HG03196 (cell line): ENCODE measurements around the gene COMMD1.
"Not testable (repeated sequence)": the region's sequence is repeated elsewhere in the genome, so short reads cannot be mapped to it uniquely, and the experiment has no call there.

ENCODE experiments used
- ATAC-seq: cut with Tn5 transposase; IDR thresholded peaks from one replicate; pipeline ENCODE4 v1.9.1; 2021; ENCODE audit not compliant: unreplicated experiment

The COMMD1 gene

GRCh38 chr2:62014102-62014501 lies 108.6 kb downstream of the COMMD1 start:
- ATAC-seq, result no peak

DNA sequence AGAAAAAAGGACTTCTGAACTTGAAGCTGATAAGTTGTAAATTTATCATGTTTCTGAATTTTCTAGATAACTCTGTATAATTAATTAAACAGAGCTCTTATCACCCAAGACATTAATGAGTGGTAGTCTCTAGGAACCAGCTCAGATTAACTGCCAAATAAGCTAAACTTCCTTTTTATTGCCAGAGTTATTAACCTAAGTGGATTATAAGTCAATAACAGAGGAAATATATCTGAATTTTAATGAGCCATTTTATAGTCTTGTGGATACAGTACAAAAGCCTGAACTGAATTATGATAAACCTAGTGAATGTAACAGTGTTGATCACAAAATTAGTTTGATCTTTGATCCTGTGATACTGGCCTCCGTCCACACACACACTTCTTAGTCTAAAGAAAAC lies 111.5 kb downstream of the COMMD1 start:
- ATAC-seq, result no peak

GRCh38 chr2:62029910-62030309 lies 124.4 kb downstream of the COMMD1 start:
- ATAC-seq, result no peak

- ATAC-seq, result no peak
Observed at GRCh38 chr2:62030902-62031301, 125.4 kb downstream of the COMMD1 start.

DNA sequence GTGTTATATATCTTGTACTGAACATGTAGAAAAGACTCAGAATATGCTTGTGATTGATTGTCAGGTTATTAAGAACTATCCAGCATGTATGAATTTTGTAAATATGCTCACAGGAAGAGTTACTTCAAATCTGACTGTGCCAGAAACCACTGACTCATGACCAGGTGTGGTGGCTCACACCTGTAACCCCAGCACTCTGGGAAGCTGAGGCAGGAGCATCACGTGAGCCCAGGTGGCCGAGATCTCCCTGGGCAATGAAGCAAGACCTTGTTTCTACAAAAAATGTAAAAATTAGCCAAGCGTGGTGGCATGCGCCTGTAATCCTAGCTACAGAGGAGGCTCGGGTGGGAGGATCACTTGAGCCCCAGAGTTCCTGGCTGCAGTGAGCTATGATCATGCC lies 126.6 kb downstream of the COMMD1 start:
- ATAC-seq, result no peak

DNA sequence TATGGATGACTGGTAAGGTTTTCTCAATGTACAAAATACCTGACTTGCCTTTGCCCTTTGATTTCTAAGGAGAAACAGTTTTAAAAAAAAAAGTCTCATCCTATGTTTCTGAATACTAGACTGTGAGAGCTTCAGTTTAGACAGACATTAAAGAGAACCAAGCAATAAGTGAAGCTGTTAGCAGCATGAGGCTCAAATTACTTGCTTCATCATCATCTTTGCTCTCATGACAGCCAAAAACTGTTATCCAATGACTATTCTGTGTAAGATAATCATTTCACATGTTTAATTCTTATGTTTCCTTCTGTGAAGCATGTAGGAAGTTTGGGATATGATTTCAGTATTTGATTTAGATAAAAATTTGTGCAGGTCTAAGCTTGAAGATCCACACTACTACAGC lies 129.2 kb downstream of the COMMD1 start:
- no peak for ATAC-seq

DNA sequence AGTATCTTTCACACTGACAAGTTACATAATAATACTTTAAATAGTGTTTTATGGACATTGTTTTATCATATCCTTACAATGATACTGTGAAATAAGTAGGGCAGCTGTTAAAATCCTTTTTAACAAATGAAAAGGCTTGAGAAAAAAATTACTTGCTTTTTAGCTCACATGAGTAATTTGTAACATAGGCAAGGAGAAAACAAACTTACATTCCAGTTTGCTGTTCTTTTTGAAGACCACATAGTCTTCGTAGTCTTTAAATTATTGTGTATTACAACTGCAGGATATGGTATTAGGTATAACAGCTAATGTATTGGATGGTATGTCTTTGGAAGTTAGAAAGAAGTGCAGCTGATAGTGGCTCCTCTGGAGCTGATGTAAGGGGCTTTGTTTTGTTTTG lies 130.8 kb downstream of the COMMD1 start:
- ATAC-seq, result no peak

GRCh38 chr2:62036761-62037250 lies 131.3 kb downstream of the COMMD1 start:
- no peak for ATAC-seq

GRCh38 chr2:62038975-62039771 lies 133.7 kb downstream of the COMMD1 start:
- ATAC-seq, result peak; percentile 96

DNA sequence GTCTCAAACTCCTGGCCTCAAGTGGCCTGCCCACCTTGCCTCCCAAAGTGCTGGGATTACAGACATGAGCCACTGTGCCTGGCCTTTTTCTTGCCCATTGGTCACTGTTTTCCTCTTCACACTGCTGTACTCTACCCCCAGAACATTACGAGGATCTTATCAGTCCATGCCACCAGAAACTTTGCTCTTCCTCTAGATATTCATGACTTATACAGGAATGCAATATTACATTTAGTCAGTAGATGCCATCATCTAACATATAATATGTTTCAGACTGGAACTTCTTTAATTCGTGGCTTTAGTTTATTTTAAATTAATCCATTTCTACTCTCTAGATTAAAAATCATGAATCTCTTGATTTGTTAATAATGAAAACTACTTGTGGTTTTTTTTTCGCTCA lies 135.5 kb downstream of the COMMD1 start:
- no peak for ATAC-seq

DNA sequence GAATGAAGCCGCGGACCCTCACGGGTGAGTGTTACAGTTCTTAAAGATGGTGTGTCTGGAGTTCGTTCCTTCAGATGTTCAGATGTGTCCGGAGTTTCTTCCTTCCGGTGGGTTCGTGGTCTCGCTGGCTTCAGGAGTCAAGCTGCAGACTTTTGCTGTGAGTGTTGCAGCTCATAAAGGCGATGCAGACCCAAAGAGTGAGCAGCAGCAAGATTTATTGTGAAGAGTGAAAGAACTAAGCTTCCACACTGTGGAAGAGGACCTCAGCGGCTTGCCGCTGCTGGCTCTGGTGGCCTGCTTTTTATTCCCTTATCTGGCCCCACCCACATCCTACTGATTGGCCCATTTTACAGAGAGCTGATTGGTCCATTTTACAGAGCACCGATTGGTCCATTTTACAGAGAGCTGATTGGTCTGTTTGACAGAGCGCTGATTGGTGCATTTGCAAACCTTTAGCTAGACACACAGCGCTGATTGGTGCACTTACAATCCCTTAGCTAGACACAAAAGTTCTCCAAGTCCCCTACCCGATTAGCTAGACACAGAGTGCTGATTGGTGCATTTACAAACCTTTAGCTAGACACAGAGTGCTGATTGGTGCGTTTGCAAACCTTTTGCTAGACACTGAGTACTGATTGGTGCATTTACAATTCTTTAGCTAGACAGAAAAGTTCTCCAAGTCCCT lies 136.4 kb downstream of the COMMD1 start:
- ATAC-seq, result not testable (repeated sequence)

GRCh38 chr2:62042400-62042799 lies 136.9 kb downstream of the COMMD1 start:
- ATAC-seq, result no peak

GRCh38 chr2:62042944-62043343 lies 137.5 kb downstream of the COMMD1 start:
- no peak for ATAC-seq

DNA sequence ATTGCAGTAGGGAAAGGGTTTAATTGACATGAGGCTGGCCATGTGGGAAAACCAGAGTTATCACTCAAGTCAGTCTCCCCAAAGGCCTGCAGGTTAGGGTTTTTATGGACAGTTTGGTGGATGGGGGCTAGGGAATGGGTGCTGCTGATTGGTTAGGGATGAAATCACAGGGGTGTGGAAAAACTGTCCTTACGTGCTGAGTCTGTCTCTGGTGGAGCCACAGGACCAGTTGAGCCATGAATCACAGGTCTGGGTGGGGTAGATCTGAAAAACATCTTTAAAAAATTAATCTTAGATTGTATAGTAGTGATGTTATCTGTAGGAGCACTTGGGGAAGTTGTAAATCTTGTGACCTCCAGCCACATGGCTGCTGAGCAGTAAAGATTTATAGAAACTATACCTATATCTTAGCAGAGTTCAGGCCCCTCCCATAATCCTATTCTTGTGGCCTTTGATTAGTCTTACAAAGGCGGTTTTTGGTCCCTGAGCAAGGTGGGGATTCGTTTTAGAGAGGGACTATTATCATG lies 139.6 kb downstream of the COMMD1 start:
- no peak for ATAC-seq

DNA sequence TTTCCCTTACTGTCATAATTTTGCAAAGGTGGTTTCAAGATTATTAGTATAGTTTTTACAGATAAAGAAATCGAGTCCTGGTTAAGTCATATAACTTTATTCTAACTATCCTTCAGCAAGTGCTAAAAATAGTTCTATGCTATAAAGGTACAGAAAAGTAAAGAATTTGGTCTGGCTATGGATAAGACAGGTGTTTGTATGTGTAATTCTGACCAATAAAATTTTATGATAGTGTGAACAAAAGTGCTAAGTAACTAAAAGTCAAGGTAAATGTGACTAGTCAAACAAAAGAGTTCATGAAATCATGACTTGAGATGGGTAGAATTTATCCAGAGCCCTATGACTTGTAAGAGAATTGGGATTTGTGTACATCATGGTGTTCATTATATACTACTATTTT lies 140.7 kb downstream of the COMMD1 start:
- no peak for ATAC-seq

DNA sequence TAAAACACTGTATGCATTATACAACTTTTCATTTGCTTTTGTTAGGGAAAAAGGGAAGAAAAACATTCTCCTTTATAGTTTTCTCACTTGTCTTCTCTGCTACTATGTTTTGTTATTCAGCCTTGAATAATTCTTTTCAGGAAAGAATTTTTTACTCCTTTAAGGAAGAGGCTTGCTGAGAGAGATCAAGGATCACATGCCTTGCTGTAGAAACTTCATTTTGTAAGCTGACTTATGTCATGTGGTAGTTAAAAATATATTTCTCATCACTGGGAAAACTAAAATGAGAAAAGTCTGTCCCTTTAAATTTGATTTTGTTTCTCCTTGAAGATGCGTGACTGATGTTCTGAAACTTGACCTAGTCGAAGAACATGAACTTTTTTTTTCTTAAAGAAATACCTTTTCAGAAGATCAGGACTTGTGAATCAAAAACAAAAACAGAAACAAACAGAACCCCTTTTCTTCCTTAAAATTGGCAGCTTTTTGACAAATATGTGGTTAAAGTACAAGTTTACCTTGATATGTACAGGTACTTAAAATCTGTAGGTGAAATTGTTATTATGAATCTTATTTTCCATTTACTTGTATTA lies 145.1 kb downstream of the COMMD1 start:
- ATAC-seq, result no peak

GRCh38 chr2:62054029-62054791 lies 148.7 kb downstream of the COMMD1 start:
- ATAC-seq, result no peak

GRCh38 chr2:62054916-62055450 lies 149.5 kb downstream of the COMMD1 start:
- no peak for ATAC-seq

- ATAC-seq, result no peak
Observed at GRCh38 chr2:62055724-62056336, 150.4 kb downstream of the COMMD1 start.

DNA sequence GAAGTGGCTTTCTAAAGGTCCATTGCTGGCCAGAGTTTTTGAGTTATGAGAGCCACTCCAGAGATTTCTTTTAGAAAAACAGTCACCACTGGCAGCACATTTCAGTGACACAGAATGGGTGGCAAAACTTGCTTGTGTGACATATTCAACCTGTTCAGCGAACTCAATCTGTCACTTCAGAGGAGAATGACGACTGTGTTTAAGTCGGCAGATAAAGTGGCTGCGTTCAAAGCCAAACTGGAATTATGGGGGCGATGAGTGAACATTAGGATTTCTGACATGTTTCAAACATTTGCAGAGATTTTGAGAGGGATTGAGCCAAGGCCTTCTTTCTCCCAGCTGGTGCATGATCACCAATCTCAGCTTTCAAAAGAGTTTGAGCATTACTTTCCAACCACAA lies 150.9 kb downstream of the COMMD1 start:
- ATAC-seq, result no peak
